Gastrocnemius medialis (tissue), 4 donors: Measurements from ENCODE around the gene IFNAR2.

Experiments used
- POLR2A ChIP-seq, 2 donors: fragments of 450-650 bp; IDR thresholded peaks; one replicate each; pipeline ENCODE4 v1.6.1; 2017; ENCODE audit warnings: antibody characterized with exemption in 2 of 2, mild to moderate bottlenecking in 2 of 2, moderate library complexity in 2 of 2
- TF ChIP-seq, protein P1 (sequence below), 5 experiments: fragments of 450-650 bp in 3 of 5; fragments of 200-600 bp in 2 of 5; sonication (generic) in 2 of 5; IDR thresholded peaks in 4 of 5; conservative IDR thresholded peaks in 1 of 5; 1 replicate in 4 of 5; 2 replicates in 1 of 5; pipeline ENCODE4 v1.5.1; 2016 to 2019; ENCODE audit warnings: antibody characterized with exemption in 5 of 5, mild to moderate bottlenecking in 3 of 5, moderate library complexity in 3 of 5

DNA sequence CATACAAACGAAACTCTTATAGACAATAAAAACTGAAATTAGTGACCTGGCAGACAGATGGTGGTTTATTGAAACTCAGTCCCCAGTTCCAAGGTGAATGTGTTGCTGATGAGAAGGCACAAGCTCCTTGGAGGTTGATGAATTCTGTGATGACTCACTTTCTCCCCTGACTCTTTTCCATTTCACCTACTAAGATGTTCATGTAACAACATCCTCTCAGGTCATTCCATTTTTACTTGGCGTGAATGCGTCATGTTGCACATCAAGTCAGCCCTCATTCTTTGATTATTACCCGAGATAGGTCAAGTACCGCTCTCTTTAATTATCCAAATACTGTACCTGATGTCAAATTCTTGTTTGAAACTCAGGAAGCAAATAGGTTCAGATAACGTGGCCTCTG, 26.3 kb downstream of the IFNAR2 start:
- TF ChIP-seq, protein P1, sequence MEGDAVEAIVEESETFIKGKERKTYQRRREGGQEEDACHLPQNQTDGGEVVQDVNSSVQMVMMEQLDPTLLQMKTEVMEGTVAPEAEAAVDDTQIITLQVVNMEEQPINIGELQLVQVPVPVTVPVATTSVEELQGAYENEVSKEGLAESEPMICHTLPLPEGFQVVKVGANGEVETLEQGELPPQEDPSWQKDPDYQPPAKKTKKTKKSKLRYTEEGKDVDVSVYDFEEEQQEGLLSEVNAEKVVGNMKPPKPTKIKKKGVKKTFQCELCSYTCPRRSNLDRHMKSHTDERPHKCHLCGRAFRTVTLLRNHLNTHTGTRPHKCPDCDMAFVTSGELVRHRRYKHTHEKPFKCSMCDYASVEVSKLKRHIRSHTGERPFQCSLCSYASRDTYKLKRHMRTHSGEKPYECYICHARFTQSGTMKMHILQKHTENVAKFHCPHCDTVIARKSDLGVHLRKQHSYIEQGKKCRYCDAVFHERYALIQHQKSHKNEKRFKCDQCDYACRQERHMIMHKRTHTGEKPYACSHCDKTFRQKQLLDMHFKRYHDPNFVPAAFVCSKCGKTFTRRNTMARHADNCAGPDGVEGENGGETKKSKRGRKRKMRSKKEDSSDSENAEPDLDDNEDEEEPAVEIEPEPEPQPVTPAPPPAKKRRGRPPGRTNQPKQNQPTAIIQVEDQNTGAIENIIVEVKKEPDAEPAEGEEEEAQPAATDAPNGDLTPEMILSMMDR (IDR thresholded peaks at IDR 0.05 in 4 of 5, conservative IDR thresholded peaks at IDR 0.05 in 1 of 5), result no peak
- no peak for TF ChIP-seq POLR2A (IDR thresholded peaks at IDR 0.05)
